ENCODE data around the gene PTPRM.

- TF ChIP-seq CTCF (conservative IDR thresholded peaks at IDR 0.05; ENCODE audit: low read length) (no peak), EZH2phosphoT487 (IDR thresholded peaks at IDR 0.05; ENCODE audit: borderline replicate concordance) (no peak)
Observed at GRCh38 chr18:7924616-7925015, 357.5 kb downstream of the PTPRM start.

All from Loucy (cell line).